ENCODE data around the gene ACP1.

Gene ACP1

GRCh38 chr2:269356-270030 is 4.7 kb downstream of the ACP1 start:
- peaks cover 34% of the 10 kb centered on the region for H3K4me1 ChIP-seq (ENCODE audit: low read length)
- TF ChIP-seq EZH2phosphoT487 (IDR thresholded peaks at IDR 0.05; ENCODE audit: low read depth) (no peak), CTCF (IDR thresholded peaks at IDR 0.05; ENCODE audit: low read depth, low read length) (no peak)
- H3K27ac ChIP-seq (ENCODE audit: low read length) = no peak overlapping the region
- H3K27me3 ChIP-seq (ENCODE audit: low read depth, low read length) = no peaks in the 10 kb centered on the region
- no peak overlapping the region for H2AFZ ChIP-seq (ENCODE audit: low read depth, low read length)
- H3K9ac ChIP-seq (ENCODE audit: low read length) = no peak overlapping the region
- H3K4me2 ChIP-seq (ENCODE audit: low read length) = no peak overlapping the region
- H3K79me2 ChIP-seq (ENCODE audit: low read length) = peaks cover 98% of the 10 kb centered on the region
- peaks cover 68% of the 10 kb centered on the region for H4K20me1 ChIP-seq (ENCODE audit: insufficient read depth, low read length)
- peaks cover 29% of the 10 kb centered on the region for H3K36me3 ChIP-seq (replicated peaks; ENCODE audit: low read depth, low read length)
- H3K4me3 ChIP-seq (ENCODE audit: low read length) = no peak overlapping the region
- no peaks in the 10 kb centered on the region for H3K9me3 ChIP-seq (ENCODE audit: insufficient read depth, low read length)

- H4K20me1 ChIP-seq (ENCODE audit: insufficient read depth, low read length) = peaks cover 80% of the 10 kb centered on the region
- H3K9me3 ChIP-seq (ENCODE audit: insufficient read depth, low read length) = no peaks in the 10 kb centered on the region
- no peaks in the 10 kb centered on the region for H3K27me3 ChIP-seq (ENCODE audit: low read depth, low read length)
- peaks cover 43% of the 10 kb centered on the region for H3K4me1 ChIP-seq (ENCODE audit: low read length)
- TF ChIP-seq CTCF (IDR thresholded peaks at IDR 0.05; ENCODE audit: low read depth, low read length) (no peak), EZH2phosphoT487 (IDR thresholded peaks at IDR 0.05; ENCODE audit: low read depth) (no peak)
- no peak overlapping the region for H3K9ac ChIP-seq (ENCODE audit: low read length)
- H3K4me2 ChIP-seq (ENCODE audit: low read length) = no peak overlapping the region
- H2AFZ ChIP-seq (ENCODE audit: low read depth, low read length) = no peak overlapping the region
- no peak overlapping the region for H3K4me3 ChIP-seq (ENCODE audit: low read length)
- no peak overlapping the region for H3K27ac ChIP-seq (ENCODE audit: low read length)
- H3K79me2 ChIP-seq (ENCODE audit: low read length) = peaks cover 99% of the 10 kb centered on the region
- H3K36me3 ChIP-seq (replicated peaks; ENCODE audit: low read depth, low read length) = peaks cover 35% of the 10 kb centered on the region
Measured at GRCh38 chr2:270861-271260, 6.1 kb downstream of the ACP1 start.

DNA sequence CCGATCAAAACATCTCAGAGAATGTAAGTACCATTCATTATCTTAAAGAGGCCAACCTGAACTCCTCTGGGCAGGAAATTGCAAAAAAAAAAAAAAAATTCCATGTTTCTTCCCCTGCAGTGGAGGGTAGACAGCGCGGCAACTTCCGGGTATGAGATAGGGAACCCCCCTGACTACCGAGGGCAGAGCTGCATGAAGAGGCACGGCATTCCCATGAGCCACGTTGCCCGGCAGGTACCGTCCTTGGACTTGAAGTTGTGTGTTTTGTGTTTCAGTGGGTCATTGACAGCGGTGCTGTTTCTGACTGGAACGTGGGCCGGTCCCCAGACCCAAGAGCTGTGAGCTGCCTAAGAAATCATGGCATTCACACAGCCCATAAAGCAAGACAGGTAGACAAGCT is 7.2 kb downstream of the ACP1 start:
- Histone ChIP-seq H3K27ac (ENCODE audit: low read length) (no peak overlapping the region), H3K9ac (ENCODE audit: low read length) (no peak overlapping the region), H3K4me3 (ENCODE audit: low read length) (no peak overlapping the region), H4K20me1 (ENCODE audit: insufficient read depth, low read length) (peaks cover 76% of the 10 kb centered on the region), H2AFZ (ENCODE audit: low read depth, low read length) (no peak overlapping the region), H3K36me3 (replicated peaks; ENCODE audit: low read depth, low read length) (peaks cover 33% of the 10 kb centered on the region), H3K27me3 (ENCODE audit: low read depth, low read length) (no peaks in the 10 kb centered on the region), H3K9me3 (ENCODE audit: insufficient read depth, low read length) (no peaks in the 10 kb centered on the region), H3K4me1 (ENCODE audit: low read length) (peaks cover 32% of the 10 kb centered on the region), H3K4me2 (ENCODE audit: low read length) (no peak overlapping the region), H3K79me2 (ENCODE audit: low read length) (peaks cover 97% of the 10 kb centered on the region)
- TF ChIP-seq EZH2phosphoT487 (IDR thresholded peaks at IDR 0.05; ENCODE audit: low read depth) = no peak
- no peak for TF ChIP-seq CTCF (IDR thresholded peaks at IDR 0.05; ENCODE audit: low read depth, low read length)

- H3K79me2 ChIP-seq (ENCODE audit: low read length) = peaks cover 83% of the 10 kb centered on the region
- peaks cover 61% of the 10 kb centered on the region for H4K20me1 ChIP-seq (ENCODE audit: insufficient read depth, low read length)
Measured at GRCh38 chr2:273333-273732, 8.6 kb downstream of the ACP1 start.

More at GRCh38 chr2:273333-273732, 8.6 kb downstream of the ACP1 start:
- Histone ChIP-seq H3K4me1 (ENCODE audit: low read length) (peaks cover 27% of the 10 kb centered on the region), H3K27ac (ENCODE audit: low read length) (no peak overlapping the region), H3K4me3 (ENCODE audit: low read length) (no peak overlapping the region), H3K36me3 (replicated peaks; ENCODE audit: low read depth, low read length) (peaks cover 35% of the 10 kb centered on the region), H2AFZ (ENCODE audit: low read depth, low read length) (no peak overlapping the region), H3K4me2 (ENCODE audit: low read length) (no peak overlapping the region), H3K27me3 (ENCODE audit: low read depth, low read length) (no peaks in the 10 kb centered on the region), H3K9ac (ENCODE audit: low read length) (no peak overlapping the region), H3K9me3 (ENCODE audit: insufficient read depth, low read length) (no peaks in the 10 kb centered on the region)
- no peak for TF ChIP-seq EZH2phosphoT487 (IDR thresholded peaks at IDR 0.05; ENCODE audit: low read depth)
- TF ChIP-seq CTCF (IDR thresholded peaks at IDR 0.05; ENCODE audit: low read depth, low read length) = no peak
